GM19463 (cell line): ENCODE measurements around the gene INHBB.

Experiments
- ATAC-seq: cut with Tn5 transposase; IDR thresholded peaks from one replicate; pipeline ENCODE4 v1.9.1; 2021; ENCODE audit warnings: mild to moderate bottlenecking, moderate library complexity; ENCODE audit not compliant: unreplicated experiment

INHBB gene

GRCh38 chr2:120394764-120395163, 48.8 kb downstream of the INHBB start:
- ATAC-seq: no peak

GRCh38 chr2:120395221-120396012, 49.5 kb downstream of the INHBB start:
- ATAC-seq: no peak

DNA sequence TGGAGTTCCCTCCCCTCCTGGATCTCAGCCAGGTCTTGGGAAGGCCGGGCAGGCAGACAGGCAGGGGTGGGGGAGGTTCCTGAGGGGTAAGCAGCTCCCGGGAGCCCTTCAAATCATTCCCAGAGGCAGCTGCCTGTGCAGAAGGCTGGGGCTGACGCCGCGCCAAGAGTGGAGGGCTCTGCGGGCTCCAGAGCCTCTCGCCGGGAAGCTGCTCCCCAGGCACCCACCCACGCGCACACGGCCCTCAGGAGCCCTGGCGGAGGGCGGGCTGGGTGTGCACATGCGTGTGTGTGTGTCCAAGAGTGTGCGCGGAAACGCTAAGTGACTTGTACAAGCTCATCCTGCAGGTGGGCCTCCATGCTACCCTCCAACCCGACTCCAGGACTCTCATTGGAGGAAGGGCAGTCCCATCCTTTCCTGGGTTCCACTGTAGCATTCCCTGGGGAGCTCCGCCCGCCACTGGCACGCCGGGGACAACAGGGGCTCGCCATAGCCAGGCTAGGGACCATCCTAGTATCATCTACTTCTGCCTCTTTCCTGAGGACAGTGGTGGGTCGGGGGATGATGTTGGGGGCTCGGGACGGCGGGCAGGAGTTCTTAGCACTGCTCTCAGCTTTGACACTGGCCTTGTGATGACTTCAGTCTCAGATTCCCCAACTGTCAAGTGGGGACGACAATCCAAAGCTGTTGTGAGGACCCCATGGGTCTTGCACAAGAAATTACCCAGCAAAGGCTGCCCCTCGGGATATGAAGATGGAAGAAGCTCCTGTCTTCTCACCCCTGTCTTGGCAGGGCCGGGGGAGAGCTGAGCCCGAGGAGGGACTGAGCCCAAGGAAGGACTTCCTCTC, 50.3 kb downstream of the INHBB start:
- ATAC-seq: no peak

GRCh38 chr2:120396861-120397811, 51.2 kb downstream of the INHBB start:
- ATAC-seq: no peak

GRCh38 chr2:120398051-120398995, 52.4 kb downstream of the INHBB start:
- no peak for ATAC-seq

- ATAC-seq: no peak
Observed at GRCh38 chr2:120398996-120399888, 53.3 kb downstream of the INHBB start.

GRCh38 chr2:120399889-120400240, 53.9 kb downstream of the INHBB start:
- ATAC-seq: no peak

GRCh38 chr2:120400551-120400950, 54.6 kb downstream of the INHBB start:
- no peak for ATAC-seq
